Measurements from ENCODE around the gene FBRSL1. TPM values are rescaled to one million over a fixed set of nuclear protein-coding genes. Genes with fewer than 3 reads are reported as not detected.

FBRSL1 gene
- total and polyA plus RNA-seq, 8 donors: 31.1 to 62.5 (median 44.2) TPM

DNA sequence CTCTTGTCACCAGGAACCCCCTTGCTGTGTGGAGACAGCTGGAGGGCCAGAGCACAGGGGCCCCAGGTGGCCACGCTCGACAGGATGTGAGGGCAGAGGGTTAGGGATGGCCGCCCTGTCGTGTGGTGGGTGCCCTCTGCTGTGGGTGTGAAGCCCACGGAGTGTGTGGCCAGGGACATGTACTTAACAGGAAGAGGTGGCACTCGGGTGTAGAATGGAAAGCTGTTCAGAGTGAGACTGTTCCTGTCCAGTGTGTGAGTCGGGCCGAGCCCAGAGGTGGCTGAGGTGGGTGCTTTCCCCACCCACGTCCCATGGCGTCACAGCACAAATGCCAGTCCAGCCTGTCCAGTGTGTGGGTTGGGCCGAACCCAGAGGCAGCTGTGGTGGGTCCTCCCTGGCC lies 47.1 kb downstream of the FBRSL1 start:
- FAIRE-seq: no peak

GRCh38 chr12:132537836-132538662 lies 48.1 kb downstream of the FBRSL1 start:
- ATAC-seq (peak in 1 of 4 donors; percentile 5), DNase-seq (no peak), FAIRE-seq (no peak)
- H3K36me3 ChIP-seq: no peaks in the 10 kb centered on the region
- no peaks in the 10 kb centered on the region for H3K27me3 ChIP-seq
- no peak overlapping the region for H3K4me3 ChIP-seq
- no peak overlapping the region for H3K27ac ChIP-seq
- intact Hi-C loops (cut with DNase I): loop anchor here in 1 of 3 donors (10.0 kb wide), 1 partner anchor 133 kb away; no protein-coding TSS in a partner anchor
- H3K9me3 ChIP-seq: no peaks in the 10 kb centered on the region
- no peaks in the 10 kb centered on the region for H3K4me1 ChIP-seq
- 87 to 91% methylated on average over 29 of the region's 29 CpGs for WGBS, 2 donors
- no peak for TF ChIP-seq CTCF (IDR thresholded peaks at IDR 0.05)

More for the DNA sequence above, 47.1 kb downstream of the FBRSL1 start:
- Histone ChIP-seq H3K9me3 (no peaks in the 10 kb centered on the region), H3K4me1 (no peaks in the 10 kb centered on the region), H3K36me3 (no peaks in the 10 kb centered on the region), H3K4me3 (no peak overlapping the region), H3K27me3 (no peaks in the 10 kb centered on the region), H3K27ac (no peak overlapping the region)
- no peak for ATAC-seq
- 89 to 93% methylated on average over 11 of the region's 11 CpGs for WGBS, 2 donors
- no peak for TF ChIP-seq CTCF (IDR thresholded peaks at IDR 0.05)
- intact Hi-C loops (cut with DNase I): loop anchor here in 1 of 3 donors (10.0 kb wide), 1 partner anchor 132 kb away; no protein-coding TSS in a partner anchor
- no peak for DNase-seq

GRCh38 chr12:132538663-132538990 lies 48.7 kb downstream of the FBRSL1 start:
- DNase-seq (no peak), ATAC-seq (no peak), FAIRE-seq (no peak)
- Histone ChIP-seq H3K4me1 (no peaks in the 10 kb centered on the region), H3K27me3 (no peaks in the 10 kb centered on the region), H3K36me3 (no peaks in the 10 kb centered on the region), H3K9me3 (no peaks in the 10 kb centered on the region), H3K27ac (no peak overlapping the region), H3K4me3 (no peak overlapping the region)
- intact Hi-C loops (cut with DNase I): loop anchor here in 1 of 3 donors (10.0 kb wide), 1 partner anchor 134 kb away; no protein-coding TSS in a partner anchor
- WGBS, 2 donors: 95 to 98% methylated on average over 4 of the region's 4 CpGs
- no peak for TF ChIP-seq CTCF (IDR thresholded peaks at IDR 0.05)

DNA sequence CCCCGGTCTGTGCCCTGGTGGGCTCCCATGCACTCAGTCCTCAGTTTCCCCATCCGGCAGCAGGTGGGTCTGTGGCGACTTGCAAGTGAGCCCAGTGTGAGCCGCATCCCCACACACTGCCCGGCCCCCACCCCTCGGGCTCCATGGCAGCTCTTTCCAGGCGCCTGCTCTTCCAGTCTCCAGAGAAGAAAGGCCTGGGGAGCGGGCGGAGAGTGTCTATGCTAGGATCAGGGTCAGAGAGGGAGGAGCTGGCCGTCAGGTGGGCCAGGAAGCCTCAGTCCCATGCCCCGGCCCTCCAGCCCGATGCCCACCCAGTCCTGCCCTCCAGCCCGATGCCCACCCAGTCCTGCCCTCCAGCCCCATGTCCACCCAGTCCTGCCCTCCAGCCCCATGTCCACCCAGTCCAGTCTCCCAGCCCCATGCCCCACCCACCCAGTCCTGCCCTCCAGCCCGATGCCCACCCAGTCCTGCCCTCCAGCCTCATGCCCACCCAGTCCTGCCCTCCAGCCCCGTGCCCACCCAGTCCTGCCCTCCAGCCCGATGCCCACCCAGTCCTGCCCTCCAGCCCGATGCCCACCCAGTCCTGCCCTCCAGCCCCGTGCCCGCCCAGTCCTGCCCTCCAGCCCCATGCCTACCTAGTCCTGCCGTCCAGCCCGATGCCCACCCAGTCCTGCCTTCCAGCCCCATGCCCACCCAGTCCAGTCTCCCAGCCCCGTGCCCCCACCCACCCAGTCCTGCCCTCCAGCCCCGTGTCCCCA lies 49.2 kb downstream of the FBRSL1 start:
- DNase-seq (no peak), FAIRE-seq (no peak), ATAC-seq (no peak)
- no peaks in the 10 kb centered on the region for H3K36me3 ChIP-seq
- no peak overlapping the region for H3K27ac ChIP-seq
- intact Hi-C loops (cut with DNase I): loop anchor here in 1 of 3 donors (10.0 kb wide), 1 partner anchor 134 kb away; no protein-coding TSS in a partner anchor
- H3K27me3 ChIP-seq: no peaks in the 10 kb centered on the region
- TF ChIP-seq CTCF (IDR thresholded peaks at IDR 0.05): no peak
- no peaks in the 10 kb centered on the region for H3K9me3 ChIP-seq
- WGBS, 2 donors: 94 to 96% methylated on average over 19 to 23 of the region's 23 CpGs
- H3K4me3 ChIP-seq: no peak overlapping the region
- H3K4me1 ChIP-seq: no peaks in the 10 kb centered on the region

Data from pancreas (tissue), 10 donors.